ENCODE measurements around the gene KCNC4. TPM values are rescaled to one million over a fixed set of nuclear protein-coding genes. Genes with fewer than 3 reads are reported as not detected.

The KCNC4 gene
- total and polyA plus RNA-seq, 2 of the 13 experiments (the other 11 are each of a cell fraction or from before 2014, with no cell fraction given) = 0.24 to 0.66 TPM

DNA sequence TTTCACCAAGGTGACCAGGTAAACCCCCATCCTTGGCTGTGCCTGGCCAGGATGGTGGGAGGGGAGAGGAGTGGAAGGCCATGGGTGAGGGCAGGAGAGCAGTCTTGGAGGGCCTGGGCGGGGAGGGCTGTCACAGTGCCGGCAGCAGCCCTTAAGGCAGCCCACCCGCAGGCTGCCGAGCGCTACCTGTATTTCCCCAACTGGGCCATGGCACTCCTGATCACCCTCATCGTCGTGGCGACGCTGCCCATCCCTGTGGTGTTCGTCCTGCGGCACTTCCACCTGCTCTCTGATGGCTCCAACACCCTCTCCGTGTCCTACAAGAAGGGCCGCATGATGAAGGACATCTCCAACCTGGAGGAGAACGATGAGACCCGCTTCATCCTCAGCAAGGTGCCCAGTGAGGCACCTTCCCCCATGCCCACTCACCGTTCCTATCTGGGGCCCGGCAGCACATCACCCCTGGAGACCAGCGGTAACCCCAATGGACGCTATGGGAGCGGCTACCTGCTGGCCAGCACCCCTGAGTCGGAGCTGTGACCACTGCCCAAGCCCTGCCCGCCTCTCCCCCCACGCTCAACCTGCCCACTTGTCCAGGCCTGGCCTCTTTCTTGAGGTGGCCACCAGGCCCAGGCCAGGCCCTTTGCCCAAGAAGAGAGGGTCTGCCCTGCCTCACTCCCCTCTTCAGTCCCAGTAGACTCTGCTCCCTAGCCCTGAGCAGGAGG lies 12.0 kb upstream of the KCNC4 start (continued):
- no peak for TF ChIP-seq EED (CRISPR knock-in tag; IDR thresholded peaks at IDR 0.05)
- TF ChIP-seq SPEN (CRISPR knock-in tag; IDR thresholded peaks at IDR 0.05; ENCODE audit: low read depth) = no peak
- TF ChIP-seq, protein P1, sequence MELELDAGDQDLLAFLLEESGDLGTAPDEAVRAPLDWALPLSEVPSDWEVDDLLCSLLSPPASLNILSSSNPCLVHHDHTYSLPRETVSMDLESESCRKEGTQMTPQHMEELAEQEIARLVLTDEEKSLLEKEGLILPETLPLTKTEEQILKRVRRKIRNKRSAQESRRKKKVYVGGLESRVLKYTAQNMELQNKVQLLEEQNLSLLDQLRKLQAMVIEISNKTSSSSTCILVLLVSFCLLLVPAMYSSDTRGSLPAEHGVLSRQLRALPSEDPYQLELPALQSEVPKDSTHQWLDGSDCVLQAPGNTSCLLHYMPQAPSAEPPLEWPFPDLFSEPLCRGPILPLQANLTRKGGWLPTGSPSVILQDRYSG (CRISPR knock-in tag; IDR thresholded peaks at IDR 0.05) = no peak
- TF ChIP-seq, protein P2, sequence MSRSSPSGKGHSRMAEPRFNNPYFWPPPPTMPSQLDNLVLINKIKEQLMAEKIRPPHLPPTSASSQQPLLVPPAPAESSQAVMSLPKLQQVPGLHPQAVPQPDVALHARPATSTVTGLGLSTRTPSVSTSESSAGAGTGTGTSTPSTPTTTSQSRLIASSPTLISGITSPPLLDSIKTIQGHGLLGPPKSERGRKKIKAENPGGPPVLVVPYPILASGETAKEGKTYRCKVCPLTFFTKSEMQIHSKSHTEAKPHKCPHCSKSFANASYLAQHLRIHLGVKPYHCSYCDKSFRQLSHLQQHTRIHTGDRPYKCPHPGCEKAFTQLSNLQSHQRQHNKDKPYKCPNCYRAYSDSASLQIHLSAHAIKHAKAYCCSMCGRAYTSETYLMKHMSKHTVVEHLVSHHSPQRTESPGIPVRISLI (CRISPR knock-in tag; IDR thresholded peaks at IDR 0.05; ENCODE audit: borderline replicate concordance) = no peak

DNA sequence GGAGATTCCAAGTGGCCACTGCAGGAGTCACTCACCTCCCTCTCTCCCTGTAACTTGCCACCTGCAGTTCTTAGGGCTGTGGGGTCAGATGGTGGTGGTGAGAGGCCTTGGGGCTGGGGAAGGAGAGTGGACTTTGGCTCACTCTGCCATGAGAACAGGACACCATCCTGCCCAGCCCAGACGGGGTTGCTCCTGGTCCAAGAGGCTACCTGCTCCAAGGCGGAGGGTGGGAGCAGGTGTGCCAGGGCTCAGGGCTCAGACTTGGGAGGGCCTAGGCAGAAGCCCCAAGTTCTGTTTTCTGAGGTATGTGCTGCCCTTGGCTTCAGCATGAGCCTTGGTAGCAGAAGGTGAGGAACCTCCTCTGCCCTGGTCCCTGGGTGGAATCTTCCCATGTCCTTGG lies 11.4 kb upstream of the KCNC4 start:
- no TSS peak for BruUV-seq (replicated peaks)
- POLR2A ChIA-PET = no interaction called here

More for the DNA sequence above, 11.4 kb upstream of the KCNC4 start:
- Histone ChIP-seq H3K9me3 (ENCODE audit: low read length) (no peaks in the 10 kb centered on the region), H3K27ac (ENCODE audit: extremely low read length, insufficient read depth, low read length) (no peak overlapping the region), H4K20me1 (ENCODE audit: insufficient read depth, low read length) (no peaks in the 10 kb centered on the region; the same call in 1 of the 2 replicates), H2AFZ (ENCODE audit: low read length) (no peak overlapping the region), H3K27me3 (ENCODE audit: control insufficient read depth in 1 of 2, insufficient read depth in 2 of 2, low read length in 2 of 2) (peaks cover 3 to 24% of the 10 kb centered on the region in 2 experiments; a peak in 3 of 5 replicates), H3K79me2 (ENCODE audit: insufficient read depth, low read length) (no peaks in the 10 kb centered on the region), H3K4me3 (replicated peaks in 1 of 3; ENCODE audit: insufficient read depth in 1 of 3, low read depth in 2 of 3, low read length in 3 of 3) (no peak overlapping the region), H3K4me2 (ENCODE audit: low read depth, low read length) (no peak overlapping the region), H3K36me3 (replicated peaks in 1 of 2; ENCODE audit: control insufficient read depth in 1 of 2, insufficient read depth in 2 of 2, low read length in 2 of 2) (no peaks in the 10 kb centered on the region), H3K9ac (ENCODE audit: insufficient read depth, low read depth, low read length) (no peak overlapping the region), H3K4me1 (ENCODE audit: insufficient read depth, low read length) (no peaks in the 10 kb centered on the region)
- WGBS (ENCODE audit: low lambda C conversion rate) = 0% methylated on average over 1 of the region's 2 CpGs
- ATAC-seq (no peak), FAIRE-seq (no peak), DNase-seq (ENCODE audit: low spot score) (no peak)
- TF ChIP-seq, protein P3, sequence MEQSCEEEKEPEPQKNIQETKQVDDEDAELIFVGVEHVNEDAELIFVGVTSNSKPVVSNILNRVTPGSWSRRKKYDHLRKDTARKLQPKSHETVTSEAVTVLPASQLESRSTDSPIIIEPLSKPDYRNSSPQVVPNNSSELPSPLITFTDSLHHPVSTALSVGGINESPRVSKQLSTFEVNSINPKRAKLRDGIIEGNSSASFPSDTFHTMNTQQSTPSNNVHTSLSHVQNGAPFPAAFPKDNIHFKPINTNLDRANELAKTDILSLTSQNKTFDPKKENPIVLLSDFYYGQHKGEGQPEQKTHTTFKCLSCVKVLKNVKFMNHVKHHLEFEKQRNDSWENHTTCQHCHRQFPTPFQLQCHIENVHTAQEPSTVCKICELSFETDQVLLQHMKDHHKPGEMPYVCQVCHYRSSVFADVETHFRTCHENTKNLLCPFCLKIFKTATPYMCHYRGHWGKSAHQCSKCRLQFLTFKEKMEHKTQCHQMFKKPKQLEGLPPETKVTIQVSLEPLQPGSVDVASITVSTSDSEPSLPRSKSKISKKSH (CRISPR knock-in tag; IDR thresholded peaks at IDR 0.05; ENCODE audit: borderline replicate concordance) = no peak
- TF ChIP-seq HDAC1 (CRISPR knock-in tag; IDR thresholded peaks at IDR 0.05) = no peak
- TF ChIP-seq HDAC2 (CRISPR knock-in tag; IDR thresholded peaks at IDR 0.05) = no peak
- TF ChIP-seq ZNF329 (CRISPR knock-in tag; IDR thresholded peaks at IDR 0.05; ENCODE audit: low read depth) = no peak
- TF ChIP-seq, protein P4, sequence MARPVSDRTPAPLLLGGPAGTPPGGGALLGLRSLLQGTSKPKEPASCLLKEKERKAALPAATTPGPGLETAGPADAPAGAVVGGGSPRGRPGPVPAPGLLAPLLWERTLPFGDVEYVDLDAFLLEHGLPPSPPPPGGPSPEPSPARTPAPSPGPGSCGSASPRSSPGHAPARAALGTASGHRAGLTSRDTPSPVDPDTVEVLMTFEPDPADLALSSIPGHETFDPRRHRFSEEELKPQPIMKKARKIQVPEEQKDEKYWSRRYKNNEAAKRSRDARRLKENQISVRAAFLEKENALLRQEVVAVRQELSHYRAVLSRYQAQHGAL (CRISPR knock-in tag; IDR thresholded peaks at IDR 0.05; ENCODE audit: not compliant biosample characterization) = no peak
- TF ChIP-seq, protein P5, sequence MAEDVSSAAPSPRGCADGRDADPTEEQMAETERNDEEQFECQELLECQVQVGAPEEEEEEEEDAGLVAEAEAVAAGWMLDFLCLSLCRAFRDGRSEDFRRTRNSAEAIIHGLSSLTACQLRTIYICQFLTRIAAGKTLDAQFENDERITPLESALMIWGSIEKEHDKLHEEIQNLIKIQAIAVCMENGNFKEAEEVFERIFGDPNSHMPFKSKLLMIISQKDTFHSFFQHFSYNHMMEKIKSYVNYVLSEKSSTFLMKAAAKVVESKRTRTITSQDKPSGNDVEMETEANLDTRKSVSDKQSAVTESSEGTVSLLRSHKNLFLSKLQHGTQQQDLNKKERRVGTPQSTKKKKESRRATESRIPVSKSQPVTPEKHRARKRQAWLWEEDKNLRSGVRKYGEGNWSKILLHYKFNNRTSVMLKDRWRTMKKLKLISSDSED (CRISPR knock-in tag; IDR thresholded peaks at IDR 0.05) = no peak
- TF ChIP-seq GTF3A (CRISPR knock-in tag; conservative IDR thresholded peaks at IDR 0.05) = no peak
- TF ChIP-seq ETV5 (CRISPR knock-in tag; IDR thresholded peaks at IDR 0.05; ENCODE audit: borderline replicate concordance) = no peak
- TF ChIP-seq ZFP82 (CRISPR knock-in tag; IDR thresholded peaks at IDR 0.05; ENCODE audit: borderline replicate concordance) = no peak
- intact Hi-C loops (cut with micrococcal nuclease; ENCODE audit: unreplicated experiment) (no loop called here), in situ Hi-C loops (cut with HindIII; ENCODE audit: extremely low pct_ligation_motif_present, low pct_unique_long_range_greater_than_20kb) (no loop called here)
- CTCF ChIA-PET (ENCODE audit: low intra/inter-chr PET ratio, low total read pairs) = no interaction called here
